ENCODE data around the gene RASAL1.

- TF ChIP-seq CTCF (IDR thresholded peaks at IDR 0.05) (no peak), EZH2 (IDR thresholded peaks at IDR 0.05) (no peak), EZH2phosphoT487 (IDR thresholded peaks at IDR 0.05) (no peak)
Observed at GRCh38 chr12:113111247-113111646, 24.3 kb downstream of the RASAL1 start.
